Suprapubic skin (tissue), 4 donors: Measurements from ENCODE around the gene LHFPL6. TPM values are rescaled to one million over a fixed set of nuclear protein-coding genes. Genes with fewer than 3 reads are reported as not detected.

Experiments used
- DNase-seq, 2 donors: peaks; one replicate each; pipeline ENCODE4 v3.0.0-alpha.2; 2019; ENCODE audit warnings: low spot score in 2 of 2
- H3K27ac ChIP-seq: fragments of 200-600 bp; sonication (generic); one replicate; pipeline ENCODE4 v1.5.1; 2019
- H3K27me3 ChIP-seq: fragments of 200-600 bp; sonication (generic); one replicate; pipeline ENCODE4 v1.5.1; 2019
- H3K36me3 ChIP-seq: fragments of 200-600 bp; sonication (generic); one replicate; pipeline ENCODE4 v1.5.1; 2019
- H3K4me1 ChIP-seq: fragments of 200-600 bp; sonication (generic); one replicate; pipeline ENCODE4 v1.5.1; 2019
- H3K4me3 ChIP-seq: fragments of 200-600 bp; sonication (generic); one replicate; pipeline ENCODE4 v1.5.1; 2019; ENCODE audit warnings: mild to moderate bottlenecking
- H3K9me3 ChIP-seq: fragments of 200-600 bp; sonication (generic); one replicate; pipeline ENCODE4 v1.5.1; 2019
- EP300 ChIP-seq: sonication (generic); formaldehyde crosslinking; IDR thresholded peaks from one replicate; pipeline ENCODE4 v1.6.1; 2017; ENCODE audit warnings: antibody characterized with exemption
- POLR2A ChIP-seq, 2 donors: fragments of 450-650 bp; IDR thresholded peaks; one replicate each; pipeline ENCODE4 v1.6.1; 2017; ENCODE audit warnings: antibody characterized with exemption in 2 of 2, mild to moderate bottlenecking in 2 of 2, moderate library complexity in 2 of 2
- POLR2AphosphoS5 ChIP-seq, 3 donors: sonication (generic); formaldehyde crosslinking; IDR thresholded peaks; one replicate each; pipeline ENCODE4 v1.6.1; 2017; ENCODE audit warnings: antibody characterized with exemption in 3 of 3
- WGBS: methylation state at CpG from one replicate; pipeline ENCODE4 v1.1.5; 2018; 5-methylcytosine and 5-hydroxymethylcytosine counted together
- total RNA-seq, 4 donors: library from RNA; depleted of rRNA; stranded (reverse); fragments of >200 nt; gene quantifications; one replicate each; pipeline ENCODE4 v1.1.0, GENCODE V29; 2016
- TF ChIP-seq, protein P1 (sequence below), 2 donors: fragments of 200-600 bp in 1 of 2; fragments of 450-650 bp in 1 of 2; sonication (generic) in 1 of 2; IDR thresholded peaks; one replicate each; pipeline ENCODE4 v1.5.1; 2016 to 2019; ENCODE audit warnings: antibody characterized with exemption in 2 of 2, mild to moderate bottlenecking in 1 of 2, moderate library complexity in 1 of 2

Gene LHFPL6
- total RNA-seq, 4 donors from 2014 or later, result 10.6 to 21.0 (median 15.6) TPM

DNA sequence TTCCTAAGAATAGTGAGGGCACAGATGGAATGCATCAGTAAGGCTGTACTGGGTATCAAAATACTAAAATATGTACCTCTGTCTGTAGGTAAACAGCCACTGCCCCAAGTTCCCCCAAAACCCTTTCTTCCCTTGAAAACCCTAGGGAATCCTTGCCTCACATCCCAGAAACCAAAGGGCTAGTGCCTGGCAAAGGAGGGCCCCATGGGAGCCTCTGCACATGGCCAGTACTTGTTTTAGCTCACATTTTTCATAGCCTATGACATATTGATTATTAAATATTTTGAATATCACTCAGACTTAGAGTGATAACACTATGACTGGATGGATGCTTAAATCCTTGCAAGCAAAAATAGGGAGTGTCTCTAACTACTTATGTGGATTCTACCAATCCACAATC lies 237.1 kb downstream of the LHFPL6 start:
- Histone ChIP-seq H3K27ac (no peak overlapping the region), H3K9me3 (no peaks in the 10 kb centered on the region), H3K4me3 (no peak overlapping the region), H3K36me3 (no peaks in the 10 kb centered on the region), H3K27me3 (no peaks in the 10 kb centered on the region), H3K4me1 (peaks cover 6% of the 10 kb centered on the region)
- TF ChIP-seq POLR2AphosphoS5 (IDR thresholded peaks at IDR 0.05) (no peak), EP300 (no peak), POLR2A (IDR thresholded peaks at IDR 0.05) (no peak)
- TF ChIP-seq, protein P1, sequence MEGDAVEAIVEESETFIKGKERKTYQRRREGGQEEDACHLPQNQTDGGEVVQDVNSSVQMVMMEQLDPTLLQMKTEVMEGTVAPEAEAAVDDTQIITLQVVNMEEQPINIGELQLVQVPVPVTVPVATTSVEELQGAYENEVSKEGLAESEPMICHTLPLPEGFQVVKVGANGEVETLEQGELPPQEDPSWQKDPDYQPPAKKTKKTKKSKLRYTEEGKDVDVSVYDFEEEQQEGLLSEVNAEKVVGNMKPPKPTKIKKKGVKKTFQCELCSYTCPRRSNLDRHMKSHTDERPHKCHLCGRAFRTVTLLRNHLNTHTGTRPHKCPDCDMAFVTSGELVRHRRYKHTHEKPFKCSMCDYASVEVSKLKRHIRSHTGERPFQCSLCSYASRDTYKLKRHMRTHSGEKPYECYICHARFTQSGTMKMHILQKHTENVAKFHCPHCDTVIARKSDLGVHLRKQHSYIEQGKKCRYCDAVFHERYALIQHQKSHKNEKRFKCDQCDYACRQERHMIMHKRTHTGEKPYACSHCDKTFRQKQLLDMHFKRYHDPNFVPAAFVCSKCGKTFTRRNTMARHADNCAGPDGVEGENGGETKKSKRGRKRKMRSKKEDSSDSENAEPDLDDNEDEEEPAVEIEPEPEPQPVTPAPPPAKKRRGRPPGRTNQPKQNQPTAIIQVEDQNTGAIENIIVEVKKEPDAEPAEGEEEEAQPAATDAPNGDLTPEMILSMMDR (IDR thresholded peaks at IDR 0.05), result no peak
- DNase-seq, result no peak

DNA sequence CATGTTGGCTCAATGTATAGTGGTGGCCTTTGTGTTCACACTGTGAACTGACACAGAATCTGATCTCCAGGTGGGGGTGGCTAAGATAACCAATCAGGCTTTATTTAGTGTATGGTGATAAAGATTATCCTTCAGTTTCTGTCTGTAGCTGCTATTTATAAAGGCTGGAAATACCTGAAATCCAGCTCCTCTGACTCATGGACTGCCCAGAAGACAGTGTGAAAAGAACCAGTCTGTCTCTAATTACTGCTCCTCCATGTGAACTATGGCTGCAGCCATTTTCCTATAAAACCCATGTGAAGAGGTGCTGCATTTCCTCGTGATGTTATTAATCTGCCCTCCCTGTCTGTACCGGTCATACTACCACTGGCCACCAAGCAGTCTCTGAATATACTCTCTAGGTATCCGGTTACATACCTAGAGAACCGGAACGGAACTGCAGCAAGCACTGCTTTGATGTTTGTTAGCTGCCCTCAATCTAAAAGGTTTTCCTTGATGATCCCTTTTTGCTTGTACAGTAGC lies 238.0 kb downstream of the LHFPL6 start:
- TF ChIP-seq EP300, result no peak
- no peak for TF ChIP-seq POLR2AphosphoS5 (IDR thresholded peaks at IDR 0.05)
- no peak for TF ChIP-seq POLR2A (IDR thresholded peaks at IDR 0.05)
- TF ChIP-seq, protein P1 (IDR thresholded peaks at IDR 0.05), result no peak
- Histone ChIP-seq H3K27me3 (no peaks in the 10 kb centered on the region), H3K4me1 (peaks cover 3% of the 10 kb centered on the region), H3K4me3 (no peak overlapping the region), H3K36me3 (no peaks in the 10 kb centered on the region), H3K27ac (no peak overlapping the region), H3K9me3 (no peaks in the 10 kb centered on the region)
- WGBS, result 78% methylated on average over 5 of the region's 5 CpGs
- DNase-seq, result no peak

DNA sequence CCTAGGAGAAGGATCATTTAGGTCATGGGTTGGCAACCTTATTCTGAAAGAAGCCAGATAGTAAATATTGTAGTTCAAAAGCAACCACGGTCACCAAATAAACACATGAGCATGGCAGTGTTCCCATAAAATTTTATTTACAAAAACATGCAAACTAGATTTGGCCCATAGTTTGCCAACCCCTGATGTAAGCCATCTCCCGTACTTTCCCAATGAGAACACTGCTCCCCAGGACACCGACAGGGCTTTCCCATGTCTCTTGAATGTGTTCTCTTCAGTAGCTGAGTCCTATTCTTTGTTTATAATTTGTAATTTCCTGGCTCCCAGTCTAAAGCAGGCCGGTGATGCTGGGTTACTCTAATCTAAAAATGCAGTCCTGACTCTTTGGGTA lies 239.6 kb downstream of the LHFPL6 start:
- WGBS, result 59% methylated on average over 4 of the region's 4 CpGs
- Histone ChIP-seq H3K36me3 (no peaks in the 10 kb centered on the region), H3K9me3 (no peaks in the 10 kb centered on the region), H3K27me3 (no peaks in the 10 kb centered on the region), H3K4me3 (no peak overlapping the region), H3K4me1 (peaks cover 3% of the 10 kb centered on the region), H3K27ac (no peak overlapping the region)
- TF ChIP-seq POLR2AphosphoS5 (IDR thresholded peaks at IDR 0.05) (no peak), POLR2A (IDR thresholded peaks at IDR 0.05) (no peak), EP300 (no peak)
- TF ChIP-seq, protein P1 (IDR thresholded peaks at IDR 0.05), result no peak
- DNase-seq, result no peak

DNA sequence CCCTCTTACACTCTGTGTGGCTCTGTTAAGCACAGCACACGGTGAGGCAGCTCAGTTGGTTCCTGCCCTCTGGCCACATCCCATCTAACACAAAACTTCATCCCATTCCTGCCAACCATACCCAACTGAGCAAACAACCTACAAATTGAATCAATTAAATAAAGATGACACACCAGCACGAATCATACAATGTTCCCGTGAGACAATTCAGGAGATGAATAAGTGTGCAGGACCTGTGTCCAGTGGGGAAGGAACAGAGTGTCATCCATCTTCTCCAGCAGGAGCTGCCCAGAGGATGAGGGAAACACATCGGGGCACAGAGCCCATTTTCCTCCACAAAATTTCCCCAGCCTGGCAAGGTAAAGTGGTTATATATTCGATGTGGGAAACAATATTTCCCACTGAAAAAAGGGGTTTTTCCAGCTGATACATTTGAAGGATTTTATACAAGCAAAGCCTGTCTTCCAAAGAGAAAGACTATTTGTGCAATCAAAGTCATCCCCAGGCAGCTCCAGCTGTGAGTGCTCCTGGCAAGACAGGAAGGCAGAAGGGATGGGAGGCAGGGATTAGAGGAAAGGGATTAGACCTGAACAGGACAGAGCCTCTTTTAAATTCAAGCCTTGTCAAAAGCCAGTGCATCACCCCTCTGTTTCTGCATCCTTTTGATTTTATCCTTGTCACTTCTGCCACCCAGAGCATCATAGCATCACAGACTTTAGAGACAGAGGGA lies 240.2 kb downstream of the LHFPL6 start:
- Histone ChIP-seq H3K27me3 (no peaks in the 10 kb centered on the region), H3K36me3 (no peaks in the 10 kb centered on the region), H3K9me3 (no peaks in the 10 kb centered on the region), H3K4me3 (no peak overlapping the region), H3K27ac (no peak overlapping the region), H3K4me1 (peaks cover 3% of the 10 kb centered on the region)
- no peak for DNase-seq
- TF ChIP-seq EP300 (no peak), POLR2A (IDR thresholded peaks at IDR 0.05) (no peak), POLR2AphosphoS5 (IDR thresholded peaks at IDR 0.05) (no peak)
- TF ChIP-seq, protein P1 (IDR thresholded peaks at IDR 0.05), result no peak
- 48% methylated on average over 5 of the region's 5 CpGs for WGBS

DNA sequence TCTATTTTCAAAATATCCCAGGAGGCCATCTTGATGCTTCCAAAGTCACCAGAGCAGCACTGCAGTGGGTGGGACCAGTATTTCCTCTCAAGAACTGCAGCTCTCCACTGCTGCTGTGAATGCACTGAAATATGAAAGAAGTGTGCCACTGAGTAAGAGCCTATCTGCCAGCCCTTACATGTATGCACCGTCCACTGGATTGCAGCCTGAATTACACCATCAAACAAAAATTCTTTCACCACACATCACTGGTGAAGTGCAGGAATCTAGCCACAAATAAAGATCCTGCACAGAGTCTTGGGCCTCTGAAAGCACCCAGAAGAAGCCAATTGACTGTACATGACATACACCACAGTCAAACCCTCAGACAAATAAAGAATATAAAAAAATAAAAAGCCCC lies 249.0 kb downstream of the LHFPL6 start:
- Histone ChIP-seq H3K36me3 (no peaks in the 10 kb centered on the region), H3K4me3 (no peak overlapping the region), H3K27ac (no peak overlapping the region), H3K4me1 (no peaks in the 10 kb centered on the region), H3K9me3 (no peaks in the 10 kb centered on the region), H3K27me3 (no peaks in the 10 kb centered on the region)
- 40% methylated on average over 1 of the region's 1 CpG for WGBS
- no peak for TF ChIP-seq POLR2A (IDR thresholded peaks at IDR 0.05)
- TF ChIP-seq, protein P1 (IDR thresholded peaks at IDR 0.05), result no peak
- no peak for TF ChIP-seq POLR2AphosphoS5 (IDR thresholded peaks at IDR 0.05)
- TF ChIP-seq EP300, result no peak
- no peak for DNase-seq
